ENCODE data around the gene MICAL2.

Gene MICAL2

GRCh38 chr11:12099132-12099873 is 11.1 kb upstream of the MICAL2 start:
- DNase-seq (ENCODE audit: low read depth): no peak
- peak; percentile 4 for TF ChIP-seq CTCF (conservative IDR thresholded peaks at IDR 0.05; ENCODE audit: low read depth, low read length)
- H3K4me3 ChIP-seq (ENCODE audit: low read length): no peak overlapping the region

GRCh38 chr11:12100429-12100828 is 10.0 kb upstream of the MICAL2 start:
- no peak for DNase-seq (ENCODE audit: low read depth)
- TF ChIP-seq CTCF (conservative IDR thresholded peaks at IDR 0.05; ENCODE audit: low read depth, low read length): no peak
- no peak overlapping the region for H3K4me3 ChIP-seq (ENCODE audit: low read length)

- DNase-seq (ENCODE audit: low read depth): no peak
- no peak for TF ChIP-seq CTCF (conservative IDR thresholded peaks at IDR 0.05; ENCODE audit: low read depth, low read length)
- no peak overlapping the region for H3K4me3 ChIP-seq (ENCODE audit: low read length)
These were observed 9.5 kb upstream of the MICAL2 start for GRCh38 chr11:12100841-12101242.

- H3K4me3 ChIP-seq (ENCODE audit: low read length): no peak overlapping the region
- DNase-seq (ENCODE audit: low read depth): no peak
- TF ChIP-seq CTCF (conservative IDR thresholded peaks at IDR 0.05; ENCODE audit: low read depth, low read length): no peak
These were observed 9.1 kb upstream of the MICAL2 start for GRCh38 chr11:12101318-12101717.

GRCh38 chr11:12102588-12103410 is 7.6 kb upstream of the MICAL2 start:
- H3K4me3 ChIP-seq (ENCODE audit: low read length): no peak overlapping the region
- TF ChIP-seq CTCF (conservative IDR thresholded peaks at IDR 0.05; ENCODE audit: low read depth, low read length): no peak
- no peak for DNase-seq (ENCODE audit: low read depth)

GRCh38 chr11:12103411-12104225 is 6.8 kb upstream of the MICAL2 start:
- DNase-seq (ENCODE audit: low read depth): no peak
- H3K4me3 ChIP-seq (ENCODE audit: low read length): no peak overlapping the region
- TF ChIP-seq CTCF (conservative IDR thresholded peaks at IDR 0.05; ENCODE audit: low read depth, low read length): no peak

All from retinal pigment epithelial cell (primary cell).